Neuron (in vitro differentiated cells): Measurements from ENCODE around the gene TTR.

Experiments used
- H2AFZ ChIP-seq: one replicate; pipeline ENCODE4 v1.6.1; 2013; ENCODE audit warnings: low read depth, mild to moderate bottlenecking, inconsistent platforms, low read length, moderate library complexity
- H3K27me3 ChIP-seq: one replicate; pipeline ENCODE4 v1.6.1; 2013; ENCODE audit warnings: low read length; ENCODE audit not compliant: insufficient read depth
- H3K36me3 ChIP-seq: one replicate; pipeline ENCODE4 v1.6.1; 2013; ENCODE audit warnings: low read length; ENCODE audit not compliant: insufficient read depth
- H3K4me1 ChIP-seq: one replicate; pipeline ENCODE4 v1.6.1; 2013; ENCODE audit warnings: low read length; ENCODE audit not compliant: insufficient read depth
- H3K4me3 ChIP-seq: 2 replicates; pipeline ENCODE4 v1.5.1; 2013; ENCODE audit warnings: mild to moderate bottlenecking, low read length, moderate library complexity
- H3K9me3 ChIP-seq: one replicate; pipeline ENCODE4 v1.6.1; 2013; ENCODE audit warnings: low read length

TTR gene

GRCh38 chr18:31610286-31611205, 18.9 kb downstream of the TTR start:
- H3K4me1 ChIP-seq = no peaks in the 10 kb centered on the region
- H2AFZ ChIP-seq = no peak overlapping the region
- H3K36me3 ChIP-seq = no peaks in the 10 kb centered on the region
- no peaks in the 10 kb centered on the region for H3K9me3 ChIP-seq
- H3K27me3 ChIP-seq = no peaks in the 10 kb centered on the region
- H3K4me3 ChIP-seq = no peak overlapping the region

- no peaks in the 10 kb centered on the region for H3K36me3 ChIP-seq
- H2AFZ ChIP-seq = no peak overlapping the region
- no peaks in the 10 kb centered on the region for H3K27me3 ChIP-seq
- no peaks in the 10 kb centered on the region for H3K9me3 ChIP-seq
- H3K4me1 ChIP-seq = no peaks in the 10 kb centered on the region
- no peak overlapping the region for H3K4me3 ChIP-seq
Measured at GRCh38 chr18:31611511-31611910, 19.8 kb downstream of the TTR start.

GRCh38 chr18:31612124-31612523, 20.4 kb downstream of the TTR start:
- no peaks in the 10 kb centered on the region for H3K27me3 ChIP-seq
- no peak overlapping the region for H2AFZ ChIP-seq
- H3K36me3 ChIP-seq = no peaks in the 10 kb centered on the region
- H3K4me1 ChIP-seq = no peaks in the 10 kb centered on the region
- H3K9me3 ChIP-seq = no peaks in the 10 kb centered on the region
- H3K4me3 ChIP-seq = no peak overlapping the region

- Histone ChIP-seq H3K4me3 (no peak overlapping the region), H3K36me3 (no peaks in the 10 kb centered on the region), H3K27me3 (no peaks in the 10 kb centered on the region), H3K4me1 (no peaks in the 10 kb centered on the region), H3K9me3 (no peaks in the 10 kb centered on the region), H2AFZ (no peak overlapping the region)
Measured at GRCh38 chr18:31614044-31614443, 22.4 kb downstream of the TTR start.

DNA sequence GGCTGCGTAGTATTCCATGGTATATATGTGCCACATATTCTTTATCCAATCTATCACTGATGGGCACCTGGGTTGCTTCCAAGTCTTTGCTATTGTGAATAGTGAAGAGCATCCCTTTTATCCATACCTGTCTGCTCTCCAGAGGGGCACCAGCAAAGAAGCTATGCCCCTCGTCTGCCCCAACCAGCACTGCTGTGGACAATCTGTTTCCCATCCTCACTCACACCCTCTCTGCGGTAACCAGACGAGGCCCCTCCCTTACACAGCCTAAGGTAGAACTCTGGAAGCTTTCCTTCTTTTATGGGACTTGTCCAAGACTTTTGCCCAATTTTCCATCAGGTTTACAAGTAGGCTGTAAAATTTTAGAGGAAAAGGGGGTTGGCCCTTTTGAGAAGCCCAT, 24.9 kb downstream of the TTR start:
- H2AFZ ChIP-seq = no peak overlapping the region
- H3K4me1 ChIP-seq = no peaks in the 10 kb centered on the region
- H3K9me3 ChIP-seq = no peaks in the 10 kb centered on the region
- no peaks in the 10 kb centered on the region for H3K27me3 ChIP-seq
- H3K4me3 ChIP-seq = no peak overlapping the region
- no peaks in the 10 kb centered on the region for H3K36me3 ChIP-seq

- Histone ChIP-seq H3K9me3 (no peaks in the 10 kb centered on the region), H3K27me3 (no peaks in the 10 kb centered on the region), H3K4me1 (no peaks in the 10 kb centered on the region), H2AFZ (no peak overlapping the region), H3K36me3 (no peaks in the 10 kb centered on the region), H3K4me3 (no peak overlapping the region)
Measured at GRCh38 chr18:31617031-31617717, 25.5 kb downstream of the TTR start.

DNA sequence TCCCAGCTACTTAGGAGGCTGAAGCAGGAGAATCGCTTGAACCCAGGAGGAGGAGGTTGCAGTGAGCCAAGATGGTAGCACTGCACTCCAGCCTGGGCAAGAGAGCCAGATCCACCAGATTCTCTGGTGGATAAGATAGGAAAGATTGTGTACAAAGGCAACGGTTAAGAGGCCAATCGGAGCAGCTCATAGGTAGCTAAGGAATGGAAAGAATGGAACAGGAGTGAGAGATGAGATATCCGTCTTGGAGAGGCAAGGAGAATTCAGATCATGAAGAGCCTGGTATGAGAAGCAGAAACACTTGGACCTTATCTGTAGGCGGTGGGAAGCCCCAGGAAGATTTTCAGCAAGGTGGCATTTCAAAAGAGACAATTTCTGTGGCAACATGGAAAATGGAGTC, 27.1 kb downstream of the TTR start:
- H2AFZ ChIP-seq = no peak overlapping the region

GRCh38 chr18:31619291-31619690, 27.6 kb downstream of the TTR start:
- Histone ChIP-seq H2AFZ (no peak overlapping the region), H3K27me3 (no peaks in the 10 kb centered on the region), H3K36me3 (no peaks in the 10 kb centered on the region), H3K9me3 (no peaks in the 10 kb centered on the region), H3K4me3 (no peak overlapping the region), H3K4me1 (no peaks in the 10 kb centered on the region)

More for the DNA sequence above, 27.1 kb downstream of the TTR start:
- no peaks in the 10 kb centered on the region for H3K9me3 ChIP-seq
- no peaks in the 10 kb centered on the region for H3K27me3 ChIP-seq
- no peaks in the 10 kb centered on the region for H3K4me1 ChIP-seq
- no peak overlapping the region for H3K4me3 ChIP-seq
- H3K36me3 ChIP-seq = no peaks in the 10 kb centered on the region

DNA sequence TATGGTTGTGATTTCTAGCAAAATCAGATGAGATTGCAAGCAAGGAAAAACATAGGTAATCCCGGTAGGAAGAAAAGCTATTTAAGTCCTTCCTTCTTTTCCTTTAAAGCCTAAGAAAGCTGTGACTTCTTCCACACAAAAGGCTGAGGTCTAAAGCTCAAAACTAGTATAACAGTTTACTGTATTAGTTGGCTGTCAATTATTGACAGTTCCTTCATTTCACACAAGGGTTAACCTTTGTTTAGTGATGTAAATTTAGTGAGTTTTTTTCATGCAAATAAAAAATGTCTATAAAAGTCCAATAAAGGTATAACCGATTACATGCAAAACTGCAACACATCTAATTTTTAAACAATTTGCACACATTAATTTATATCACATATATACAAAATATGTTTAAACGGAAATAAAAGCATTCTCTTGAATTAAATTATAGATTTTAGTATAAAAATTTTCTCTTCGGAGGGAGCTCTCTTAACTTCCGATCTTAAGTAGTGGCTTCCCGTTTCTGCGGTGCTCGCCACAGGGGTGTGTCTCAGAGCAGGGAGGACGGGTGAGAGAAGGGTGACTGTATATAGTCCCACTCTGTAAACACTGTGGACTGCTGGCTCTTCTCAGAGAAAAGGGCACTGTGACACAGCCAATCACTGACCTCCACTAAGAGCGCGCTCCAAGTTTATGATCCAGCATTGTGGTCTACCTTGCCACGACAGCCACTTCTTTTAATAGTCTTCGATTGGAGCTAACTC, 33.4 kb downstream of the TTR start:
- no peaks in the 10 kb centered on the region for H3K4me1 ChIP-seq
- peaks cover 7% of the 10 kb centered on the region for H3K9me3 ChIP-seq
- no peaks in the 10 kb centered on the region for H3K27me3 ChIP-seq
- no peak overlapping the region for H2AFZ ChIP-seq
- no peaks in the 10 kb centered on the region for H3K36me3 ChIP-seq
- no peak overlapping the region for H3K4me3 ChIP-seq

DNA sequence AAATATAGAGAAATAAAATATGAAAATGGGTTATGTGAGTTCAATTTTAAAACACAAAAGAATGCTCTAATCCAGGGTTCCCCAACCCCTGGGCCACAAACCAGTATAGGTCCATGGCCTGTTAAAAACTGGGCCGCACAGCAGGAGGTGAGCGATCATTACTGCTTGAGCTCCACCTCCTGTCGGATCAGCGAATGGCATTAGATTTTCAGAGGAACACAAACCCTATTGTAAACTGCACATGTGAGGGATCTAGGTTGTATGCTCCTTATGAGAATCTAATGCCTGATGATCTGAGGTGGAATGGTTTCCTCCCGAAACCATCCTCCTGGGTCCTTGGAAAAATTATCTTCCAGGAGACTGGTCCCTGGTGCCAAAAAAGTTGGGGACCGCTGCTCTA, 34.7 kb downstream of the TTR start:
- no peaks in the 10 kb centered on the region for H3K36me3 ChIP-seq
- no peaks in the 10 kb centered on the region for H3K27me3 ChIP-seq
- no peak overlapping the region for H3K4me3 ChIP-seq
- no peaks in the 10 kb centered on the region for H3K4me1 ChIP-seq
- no peak overlapping the region for H2AFZ ChIP-seq
- H3K9me3 ChIP-seq = peaks cover 7% of the 10 kb centered on the region

- Histone ChIP-seq H3K27me3 (no peaks in the 10 kb centered on the region), H3K4me1 (no peaks in the 10 kb centered on the region), H2AFZ (no peak overlapping the region), H3K36me3 (no peaks in the 10 kb centered on the region), H3K9me3 (peaks cover 7% of the 10 kb centered on the region), H3K4me3 (no peak overlapping the region)
Measured at GRCh38 chr18:31630549-31630948, 38.9 kb downstream of the TTR start.

- Histone ChIP-seq H3K4me1 (no peaks in the 10 kb centered on the region), H3K4me3 (no peak overlapping the region), H3K27me3 (no peaks in the 10 kb centered on the region), H3K36me3 (peaks cover 2% of the 10 kb centered on the region), H3K9me3 (peaks cover 4% of the 10 kb centered on the region), H2AFZ (no peak overlapping the region)
Measured at GRCh38 chr18:31631526-31631925, 39.8 kb downstream of the TTR start.

DNA sequence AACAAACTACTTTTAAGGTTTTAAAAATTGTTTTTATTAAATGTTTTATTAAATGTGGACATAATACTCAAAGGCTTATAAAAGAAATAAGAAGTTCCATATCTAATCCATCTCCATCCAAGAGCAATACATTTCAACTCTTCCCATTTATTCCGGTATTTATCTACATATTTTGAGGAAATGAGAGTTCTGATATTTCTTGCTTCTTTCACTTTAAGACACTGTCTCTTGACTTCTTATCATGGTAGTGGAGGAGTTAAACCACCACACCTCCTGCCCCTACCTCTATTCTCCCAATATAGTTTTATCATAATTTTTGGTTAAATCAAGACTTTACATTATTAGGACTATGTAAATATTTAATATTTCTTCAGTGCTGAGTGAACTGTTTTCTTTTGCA, 40.7 kb downstream of the TTR start:
- Histone ChIP-seq H3K4me3 (no peak overlapping the region), H3K36me3 (peaks cover 2% of the 10 kb centered on the region), H3K9me3 (peaks cover 3% of the 10 kb centered on the region), H3K4me1 (no peaks in the 10 kb centered on the region), H3K27me3 (no peaks in the 10 kb centered on the region), H2AFZ (no peak overlapping the region)
